ENCODE results near the gene CHRNB4.
"Not testable (repeated sequence)": the region's sequence is repeated elsewhere in the genome, so short reads cannot be mapped to it uniquely, and the experiment has no call there.

The CHRNB4 gene

DNA sequence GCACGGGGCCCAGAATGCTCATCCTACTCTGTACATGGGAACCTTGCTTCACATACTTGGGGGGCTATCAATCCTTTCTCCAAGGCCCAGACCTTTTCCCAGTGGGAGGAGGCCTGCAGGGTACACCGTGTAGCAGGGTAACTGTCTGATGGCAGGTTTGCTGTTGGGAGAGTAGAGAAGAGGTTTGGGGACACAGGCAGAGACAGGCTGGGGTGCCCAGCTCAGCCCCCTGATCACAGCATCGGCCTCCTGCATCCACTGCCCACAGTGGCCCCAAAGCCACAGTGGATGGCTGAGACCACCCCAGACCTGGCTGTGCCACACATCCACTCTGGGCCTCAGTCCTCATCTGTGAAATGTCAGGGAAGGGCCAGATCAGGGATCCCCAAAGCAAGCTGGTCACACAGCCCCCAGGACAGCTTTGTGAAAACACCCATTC is 25.8 kb downstream of the CHRNB4 start:
- DNase-seq = no peak

DNA sequence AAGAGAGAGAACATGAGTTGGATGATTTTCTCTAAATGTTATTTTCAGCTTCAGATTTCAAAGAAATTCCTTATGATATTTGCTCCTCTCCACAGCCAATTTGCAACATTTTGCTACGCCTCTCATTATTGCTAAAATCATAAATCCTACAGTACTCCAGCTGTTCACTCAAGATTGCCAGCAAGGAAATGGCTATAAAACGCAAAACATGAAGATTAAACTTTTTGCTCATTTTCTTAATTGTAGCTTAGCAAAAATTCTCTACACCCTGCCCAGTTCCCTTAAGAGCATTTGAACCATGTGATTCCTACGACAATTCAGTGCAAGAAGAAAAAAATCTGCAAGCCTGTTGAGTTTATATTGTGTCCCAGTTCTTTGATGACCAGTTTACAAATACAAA is 27.0 kb downstream of the CHRNB4 start:
- no peak for DNase-seq

DNA sequence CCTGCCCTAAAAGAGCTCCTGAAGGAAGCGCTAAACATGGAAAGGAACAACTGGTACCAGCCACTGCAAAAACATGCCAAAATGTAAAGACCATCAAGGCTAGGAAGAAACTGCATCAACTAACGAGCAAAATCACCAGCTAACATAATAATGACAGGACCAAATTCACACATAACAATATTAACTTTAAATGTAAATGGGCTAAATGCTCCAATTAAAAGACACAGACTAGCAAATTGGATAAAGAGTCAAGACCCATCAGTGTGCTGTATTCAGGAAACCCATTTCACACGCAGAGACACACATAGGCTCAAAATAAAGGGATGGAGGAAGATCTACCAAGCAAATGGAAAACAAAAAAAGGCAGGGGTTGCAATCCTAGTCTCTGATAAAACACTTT is 31.5 kb downstream of the CHRNB4 start:
- not testable (repeated sequence) for DNase-seq

DNA sequence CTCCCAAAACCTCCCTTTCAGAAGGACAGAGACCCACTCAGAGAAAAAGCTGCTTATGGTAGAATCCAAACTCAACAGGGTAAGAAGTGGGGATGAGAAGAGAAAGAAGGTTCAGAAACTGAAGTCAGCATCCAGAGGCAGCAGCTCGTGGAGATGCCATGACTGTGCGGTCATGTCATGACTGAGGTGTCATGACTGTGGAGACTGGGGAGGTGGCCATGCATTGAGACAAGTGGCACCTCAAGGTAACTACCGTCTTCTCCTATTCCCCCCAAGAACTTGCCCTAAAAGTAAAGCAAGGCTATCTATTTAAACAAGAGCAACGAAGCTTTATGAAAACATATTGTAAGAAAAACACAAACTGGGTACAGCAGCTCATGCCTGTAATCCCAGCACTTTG is 35.3 kb downstream of the CHRNB4 start:
- DNase-seq = no peak

DNA sequence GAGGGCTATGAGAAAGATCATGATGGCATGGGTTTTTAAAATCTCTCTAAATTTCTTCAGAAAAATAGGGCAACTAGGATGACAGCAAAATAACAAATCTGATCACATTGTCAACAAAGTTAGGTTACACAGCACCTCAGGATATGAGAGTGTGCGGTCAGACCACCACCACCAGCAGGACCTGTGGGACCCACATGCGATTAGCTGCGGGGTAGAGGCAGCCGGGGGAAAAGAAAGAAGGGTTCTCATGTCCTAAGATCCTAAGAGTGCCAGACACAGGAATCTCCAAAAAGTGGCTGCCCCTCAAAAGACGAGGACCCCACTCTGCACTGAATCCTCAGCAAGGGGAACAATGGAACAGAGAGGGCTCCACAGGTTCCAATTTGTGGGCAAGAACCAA is 35.8 kb downstream of the CHRNB4 start:
- no peak for DNase-seq

DNA sequence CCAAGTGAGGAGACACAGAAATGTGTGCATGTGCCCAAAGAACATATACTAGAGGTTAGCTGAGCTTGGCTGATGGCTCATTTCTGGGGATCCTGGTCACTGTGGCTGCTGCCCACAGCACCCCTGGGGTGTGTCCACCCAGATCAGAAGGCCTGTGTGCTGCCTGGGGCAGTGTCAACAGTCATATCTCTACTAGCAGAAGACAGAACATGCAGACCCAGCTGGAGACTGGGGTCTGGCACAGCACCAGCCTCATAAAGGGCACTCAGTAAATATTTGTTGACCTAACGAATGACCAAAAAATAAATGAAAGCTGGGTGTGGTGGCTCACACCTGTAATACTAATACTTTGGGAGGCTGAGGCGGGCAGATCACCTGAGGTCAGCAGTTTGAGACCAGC is 36.6 kb downstream of the CHRNB4 start:
- no peak for DNase-seq

DNA sequence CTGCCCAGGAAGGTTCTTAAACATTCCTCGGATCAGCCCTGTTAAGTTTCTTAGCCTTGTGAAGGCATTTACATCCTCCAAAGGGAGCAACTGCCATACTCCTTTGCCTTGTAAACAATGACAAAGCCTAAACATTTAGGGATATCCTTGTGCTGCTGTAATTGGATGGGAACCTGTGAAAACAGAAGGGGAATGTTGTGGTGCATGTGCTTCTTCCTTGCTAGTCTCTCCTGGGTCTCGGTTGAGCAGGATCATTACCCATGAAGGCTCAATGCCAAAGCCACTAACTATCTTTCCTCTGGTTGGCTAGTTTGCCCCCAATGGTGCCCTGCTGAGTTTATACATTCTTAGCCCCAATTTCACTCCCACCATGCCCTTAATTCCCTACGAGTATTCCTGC is 37.5 kb downstream of the CHRNB4 start:
- DNase-seq = no peak

DNA sequence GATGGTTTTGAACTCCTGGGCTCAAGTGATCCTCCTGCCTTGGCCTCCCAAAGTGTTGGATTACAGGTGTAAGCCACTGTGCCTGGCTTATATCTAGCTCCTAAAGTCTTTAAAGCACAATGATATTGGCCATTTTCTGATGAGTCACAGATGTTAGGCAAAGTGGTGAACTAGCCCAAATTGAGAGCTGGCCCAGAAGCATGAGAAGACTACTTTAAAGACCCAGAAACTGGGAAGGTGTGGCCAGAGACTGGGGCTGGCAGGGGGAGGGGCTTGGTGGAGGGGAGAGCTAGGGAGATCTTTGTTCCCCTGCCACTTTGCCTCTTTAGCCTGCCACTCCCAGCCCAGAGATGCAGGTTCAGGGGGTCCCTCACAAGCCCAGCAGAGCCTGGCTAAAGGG is 41.8 kb downstream of the CHRNB4 start:
- no peak for DNase-seq

DNA sequence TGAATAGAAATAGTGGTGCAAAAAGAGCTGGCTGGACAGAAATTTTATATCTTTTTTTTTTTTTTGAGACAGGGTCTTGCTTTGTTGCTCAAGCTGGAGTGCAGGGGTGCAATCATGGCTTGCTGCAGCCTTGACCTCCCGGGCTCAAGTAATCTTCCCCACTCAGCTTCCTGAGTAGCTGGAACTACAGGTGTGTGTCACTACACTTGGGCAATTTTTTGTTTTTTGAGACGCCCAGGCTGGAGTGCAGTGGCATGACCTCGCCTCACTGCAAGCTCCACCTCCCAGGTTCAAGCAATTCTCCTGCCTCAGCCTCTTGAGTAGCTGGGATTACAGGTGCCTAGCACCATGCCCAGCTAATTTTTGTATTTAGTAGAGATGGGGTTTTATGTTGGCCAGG is 42.7 kb downstream of the CHRNB4 start:
- DNase-seq = no peak

DNA sequence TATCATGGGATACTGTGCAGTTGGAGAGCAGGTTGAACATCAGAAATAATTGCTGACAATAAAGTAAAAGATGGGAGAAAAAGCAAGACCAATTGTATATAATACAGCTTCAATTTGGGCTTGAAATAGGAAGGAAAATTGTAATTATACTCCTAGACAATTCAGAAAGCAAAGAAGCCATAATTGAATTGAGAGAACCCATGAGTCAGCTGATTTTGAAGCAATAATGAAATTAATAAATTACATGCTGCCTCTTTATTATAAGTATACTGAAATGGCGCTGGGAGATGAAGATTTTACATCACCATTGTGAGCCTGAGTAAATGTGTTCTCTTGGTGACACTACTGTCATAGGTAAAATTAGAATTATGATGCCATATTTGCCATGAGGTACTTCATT is 43.4 kb downstream of the CHRNB4 start:
- no peak for DNase-seq

DNA sequence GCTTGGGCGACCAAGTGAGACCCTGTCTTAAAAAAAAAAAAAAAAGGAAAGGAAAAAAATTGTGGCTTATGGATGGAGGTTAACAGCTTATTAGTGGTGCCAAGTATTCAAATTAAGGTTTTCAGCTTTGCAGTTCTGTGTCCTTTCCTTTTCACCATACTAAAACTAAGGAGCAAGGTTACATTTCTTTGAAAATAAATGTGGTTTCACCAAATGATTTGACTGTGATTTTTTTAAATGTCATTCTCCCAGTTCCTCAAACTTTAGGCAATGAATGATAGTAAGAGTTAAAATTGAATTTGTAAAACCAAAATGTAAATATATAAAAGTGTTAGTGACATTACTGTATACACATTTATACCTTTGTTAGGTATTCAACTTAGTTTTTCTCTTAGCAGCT is 66.1 kb downstream of the CHRNB4 start:
- DNase-seq = no peak
